PC-3 (cell line): ENCODE data around the gene FOSL1. TPM values are rescaled to one million over a fixed set of nuclear protein-coding genes. Genes with fewer than 3 reads are reported as not detected.

Experiments
- ATAC-seq: fragments of 200-7000 bp; cut with Tn5 transposase; 2 replicates; pipeline ENCODE4 v1.9.1; 2020; ENCODE audit warnings: mild to moderate bottlenecking, moderate library complexity
- BruUV-seq: library from RNA; stranded (reverse); fragments of 400-500 nt; replicated peaks from 2 replicates; lab custom pipeline; 2021; lab: Mats Ljungman, UMichigan
- CTCF ChIA-PET: fragments of 300-600 bp; sonication (Branson Sonifier 250); formaldehyde crosslinking; loops from one replicate; lab custom pipeline; 2022; ENCODE audit warnings: antibody characterized with exemption; lab: Charles Lee
- POLR2A ChIA-PET: fragments of 300-600 bp; sonication (Branson Sonifier 250); formaldehyde crosslinking; loops from one replicate; lab custom pipeline; 2022; ENCODE audit warnings: antibody characterized with exemption; ENCODE audit not compliant: unreplicated experiment; lab: Charles Lee
- DNase-seq: peaks from one replicate; pipeline ENCODE4 v3.0.0-alpha.2; 2015
- H2AFZ ChIP-seq: fragments of 300-600 bp; sonication (generic); 2 replicates; pipeline ENCODE4 v1.6.0; 2016; ENCODE audit warnings: antibody characterized with exemption, low read length
- H3F3A ChIP-seq: fragments of 300-600 bp; sonication (generic); one replicate; pipeline ENCODE4 v1.6.0; 2017; ENCODE audit warnings: antibody characterized with exemption, low read length, control low read depth, mild to moderate bottlenecking; ENCODE audit not compliant: unreplicated experiment
- H3K27ac ChIP-seq: fragments of 300-600 bp; sonication (generic); 2 replicates; pipeline ENCODE4 v1.5.1; 2016; ENCODE audit warnings: mild to moderate bottlenecking, low read length
- H3K27me3 ChIP-seq: fragments of 300-600 bp; sonication (generic); 2 replicates; pipeline ENCODE4 v1.6.1; 2016; ENCODE audit warnings: low read length, mixed read lengths
- H3K36me3 ChIP-seq: fragments of 300-600 bp; sonication (generic); 2 replicates; pipeline ENCODE4 v1.6.1; 2016; ENCODE audit warnings: low read depth, mixed run types, low read length, mixed read lengths
- H3K4me1 ChIP-seq: fragments of 300-600 bp; sonication (generic); 2 replicates; pipeline ENCODE4 v1.5.1; 2016; ENCODE audit warnings: low read length; ENCODE audit not compliant: insufficient read depth
- H3K4me2 ChIP-seq: fragments of 300-600 bp; sonication (generic); 2 replicates; pipeline ENCODE4 v1.6.0; 2016; ENCODE audit warnings: low read length
- H3K4me3 ChIP-seq: fragments of 300-600 bp; sonication (generic); 2 replicates; pipeline ENCODE4 v1.5.1; 2016; ENCODE audit warnings: mild to moderate bottlenecking, low read length, mixed read lengths
- H3K79me2 ChIP-seq: fragments of 300-600 bp; sonication (generic); 2 replicates; pipeline ENCODE4 v1.6.1; 2017; ENCODE audit warnings: low read length, mixed read lengths
- H3K9ac ChIP-seq: fragments of 300-600 bp; sonication (generic); 2 replicates; pipeline ENCODE4 v1.6.0; 2016; ENCODE audit warnings: mild to moderate bottlenecking, low read length
- H3K9me2 ChIP-seq: fragments of 300-600 bp; sonication (generic); replicated peaks from 2 replicates; pipeline ENCODE4 v1.6.1; 2016; ENCODE audit warnings: mixed run types, low read length, mixed read lengths
- H3K9me3 ChIP-seq: fragments of 300-600 bp; sonication (generic); 2 replicates; pipeline ENCODE4 v1.6.1; 2016; ENCODE audit warnings: low read length, mixed read lengths
- H4K20me1 ChIP-seq: fragments of 300-600 bp; sonication (generic); 2 replicates; pipeline ENCODE4 v1.6.1; 2016; ENCODE audit warnings: low read length, mixed read lengths
- EZH2 ChIP-seq: fragments of 300-600 bp; sonication (generic); IDR thresholded peaks from one replicate; pipeline ENCODE4 v1.6.1; 2017; ENCODE audit warnings: antibody characterized with exemption, mild to moderate bottlenecking, low read length; ENCODE audit not compliant: unreplicated experiment
- EZH2phosphoT487 ChIP-seq: fragments of 300-600 bp; sonication (generic); IDR thresholded peaks from 2 replicates; pipeline ENCODE4 v1.6.1; 2018; ENCODE audit warnings: mild to moderate bottlenecking, antibody characterized with exemption, low read length, borderline replicate concordance
- intact Hi-C: fragments of 100-400 bp; cut with micrococcal nuclease; formaldehyde crosslinking; loops from 2 replicates; pipeline ENCODE4 v1.9.0; 2023
- total RNA-seq: library from RNA; depleted of rRNA; stranded (reverse); fragments of >200 nt; gene quantifications from 2 replicates; pipeline ENCODE4 v1.2.3, GENCODE V29; 2014
- TF ChIP-seq, protein P1 (sequence below): fragments of 300-600 bp; sonication (generic); conservative IDR thresholded peaks from 2 replicates; pipeline ENCODE4 v1.5.1; 2017; ENCODE audit warnings: antibody characterized with exemption, low read depth, mild to moderate bottlenecking, low read length

The FOSL1 gene
- total RNA-seq, 1 experiment from 2014 or later, result 656 TPM

DNA sequence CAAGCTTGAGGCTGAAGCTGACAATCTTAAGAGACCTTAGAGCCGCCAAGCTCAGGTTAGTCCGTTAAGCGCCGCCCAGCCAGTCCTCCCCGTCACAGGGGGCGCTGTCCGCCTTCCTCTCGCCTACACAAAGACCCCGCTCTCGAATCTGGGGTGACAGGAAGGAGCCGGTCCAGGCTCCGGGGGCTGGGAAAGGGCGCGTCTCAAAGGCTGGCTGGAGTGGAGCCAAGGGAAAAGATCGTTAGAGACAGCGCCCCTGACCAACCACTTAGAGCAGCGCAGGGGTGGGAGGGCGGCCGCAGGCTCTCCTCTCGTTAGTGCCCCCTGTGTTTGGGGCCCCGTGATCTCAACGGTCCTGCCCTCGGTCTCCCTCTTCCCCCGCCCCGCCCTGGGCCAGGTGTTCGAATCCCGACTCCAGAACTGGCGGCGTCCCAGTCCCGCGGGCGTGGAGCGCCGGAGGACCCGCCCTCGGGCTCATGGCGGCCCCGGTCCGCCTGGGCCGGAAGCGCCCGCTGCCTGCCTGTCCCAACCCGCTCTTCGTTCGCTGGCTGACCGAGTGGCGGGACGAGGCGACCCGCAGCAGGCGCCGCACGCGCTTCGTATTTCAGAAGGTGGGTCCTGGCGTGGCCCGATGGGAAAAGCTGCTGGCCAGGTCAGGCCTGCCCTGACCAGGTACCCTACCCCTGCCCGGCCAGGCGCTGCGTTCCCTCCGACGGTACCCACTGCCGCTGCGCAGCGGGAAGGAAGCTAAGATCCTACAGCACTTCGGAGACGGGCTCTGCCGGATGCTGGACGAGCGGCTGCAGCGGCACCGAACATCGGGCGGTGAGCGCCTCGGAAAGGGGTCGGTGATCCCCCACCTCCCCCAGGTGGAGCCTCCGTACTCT, 39.7 kb downstream of the FOSL1 start, which contains the start of gene MUS81:
TSS of gene MUS81 (plus strand) at position 156 of the 887 bp plus-strand sequence. CDS start at position 477, 321 bp downstream.
- H3K9ac ChIP-seq, result peak within 1 kb of the TSS; percentile 90
- peak within 1 kb of the TSS; percentile 74 for H3K27ac ChIP-seq
- H4K20me1 ChIP-seq, result peaks cover 20% of the 10 kb centered on the region
- DNase-seq (peak; percentile 99), ATAC-seq (peak; percentile 45)
- H3K79me2 ChIP-seq, result peaks cover 50% of the 10 kb centered on the region
- no peaks in the 10 kb centered on the region for H3K9me2 ChIP-seq
- H2AFZ ChIP-seq, result peak within 1 kb of the TSS; percentile 93
- H3K4me3 ChIP-seq, result peak within 1 kb of the TSS; percentile 79
- ChIA-PET CTCF (interaction anchor here (0.6 to 2.6 kb wide), 11 partner anchors 8 to 141 kb away, joined by 3 to 26 read pairs (median 4); partner anchors contain the start of genes CCDC85B and FIBP), POLR2A (interaction anchor here (0.5 to 1.8 kb wide), 11 partner anchors 9 to 442 kb away, joined by 3 to 23 read pairs (median 5); partner anchors contain the start of genes CCDC85B, FIBP, FOSL1 and RNASEH2C)
- H3K9me3 ChIP-seq, result no peaks in the 10 kb centered on the region
- H3F3A ChIP-seq, result peaks cover 11% of the 10 kb centered on the region
- H3K4me2 ChIP-seq, result peak within 1 kb of the TSS; percentile 98
- peaks cover 29% of the 10 kb centered on the region for H3K36me3 ChIP-seq
- no TSS peak for BruUV-seq
- TF ChIP-seq, protein P1, sequence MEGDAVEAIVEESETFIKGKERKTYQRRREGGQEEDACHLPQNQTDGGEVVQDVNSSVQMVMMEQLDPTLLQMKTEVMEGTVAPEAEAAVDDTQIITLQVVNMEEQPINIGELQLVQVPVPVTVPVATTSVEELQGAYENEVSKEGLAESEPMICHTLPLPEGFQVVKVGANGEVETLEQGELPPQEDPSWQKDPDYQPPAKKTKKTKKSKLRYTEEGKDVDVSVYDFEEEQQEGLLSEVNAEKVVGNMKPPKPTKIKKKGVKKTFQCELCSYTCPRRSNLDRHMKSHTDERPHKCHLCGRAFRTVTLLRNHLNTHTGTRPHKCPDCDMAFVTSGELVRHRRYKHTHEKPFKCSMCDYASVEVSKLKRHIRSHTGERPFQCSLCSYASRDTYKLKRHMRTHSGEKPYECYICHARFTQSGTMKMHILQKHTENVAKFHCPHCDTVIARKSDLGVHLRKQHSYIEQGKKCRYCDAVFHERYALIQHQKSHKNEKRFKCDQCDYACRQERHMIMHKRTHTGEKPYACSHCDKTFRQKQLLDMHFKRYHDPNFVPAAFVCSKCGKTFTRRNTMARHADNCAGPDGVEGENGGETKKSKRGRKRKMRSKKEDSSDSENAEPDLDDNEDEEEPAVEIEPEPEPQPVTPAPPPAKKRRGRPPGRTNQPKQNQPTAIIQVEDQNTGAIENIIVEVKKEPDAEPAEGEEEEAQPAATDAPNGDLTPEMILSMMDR, result peak; percentile 97
- TF ChIP-seq EZH2phosphoT487, result no peak
- intact Hi-C loops, result loop anchor here (1.0 kb wide), 1 partner anchor 148 kb away; the partner anchor contains the start of gene KAT5
- H3K27me3 ChIP-seq, result no peaks in the 10 kb centered on the region
- peaks cover 30% of the 10 kb centered on the region for H3K4me1 ChIP-seq

DNA sequence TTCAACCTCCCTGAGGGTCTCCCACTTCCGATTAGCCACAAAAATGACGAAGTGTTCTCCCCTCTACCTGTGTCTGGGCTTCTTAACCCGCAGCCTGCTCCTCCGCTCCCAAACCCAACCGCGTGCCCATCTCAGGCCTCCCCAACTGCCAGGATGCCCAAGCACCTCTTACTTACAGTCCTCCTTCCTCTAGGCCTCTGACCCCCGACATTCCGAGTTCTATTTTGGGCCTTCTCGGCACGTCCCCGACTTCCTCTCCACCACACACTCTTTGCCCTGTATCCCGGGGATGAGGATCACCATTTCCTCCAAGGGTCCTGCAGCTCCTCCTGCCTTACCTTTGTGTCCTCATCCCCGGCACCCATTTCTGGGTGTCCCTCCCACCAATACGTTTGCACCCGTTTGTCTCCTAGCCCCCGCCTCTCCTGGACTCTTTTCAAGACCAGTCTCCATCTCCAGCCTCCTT, 40.3 kb downstream of the FOSL1 start:
- Histone ChIP-seq H4K20me1 (peaks cover 27% of the 10 kb centered on the region), H3K79me2 (peaks cover 57% of the 10 kb centered on the region), H3F3A (peaks cover 11% of the 10 kb centered on the region), H3K27me3 (no peaks in the 10 kb centered on the region), H3K27ac (peak overlapping the region; percentile 74), H3K9ac (peak overlapping the region; percentile 90; the same call in 1 of the 2 replicates), H3K9me2 (no peaks in the 10 kb centered on the region), H3K4me2 (peak overlapping the region; percentile 98), H3K4me3 (peak overlapping the region; percentile 79), H3K36me3 (peaks cover 31% of the 10 kb centered on the region), H3K9me3 (no peaks in the 10 kb centered on the region), H3K4me1 (peaks cover 36% of the 10 kb centered on the region), H2AFZ (peak overlapping the region; percentile 93)
- ATAC-seq (no peak), DNase-seq (no peak)
- ChIA-PET POLR2A (interaction anchor here (0.6 to 1.8 kb wide), 9 partner anchors 10 to 442 kb away, joined by 3 to 23 read pairs (median 5); partner anchors contain the start of genes CCDC85B, FIBP, FOSL1 and RNASEH2C), CTCF (interaction anchor here (0.6 to 2.6 kb wide), 13 partner anchors 8 to 244 kb away, joined by 3 to 26 read pairs (median 4); partner anchors contain the start of genes CCDC85B, FIBP and PCNX3)
- TF ChIP-seq EZH2 (no peak), EZH2phosphoT487 (no peak)
- TF ChIP-seq, protein P1, result no peak
- BruUV-seq, result no TSS peak
- intact Hi-C loops, result loop anchor here (1.0 to 2.0 kb wide), 3 partner anchors 29 to 245 kb away; partner anchors contain the start of genes FIBP, KAT5 and PCNX3
